H1 (cell line): ENCODE data around the gene MORF4L1. TPM values are rescaled to one million over a fixed set of nuclear protein-coding genes. Genes with fewer than 3 reads are reported as not detected.

Experiments used
- CTCF ChIA-PET: fragments of 300-600 bp; sonication (Branson Sonifier 250); formaldehyde crosslinking; loops from one replicate; lab custom pipeline; 2021; ENCODE audit not compliant: partially characterized antibody; lab: Charles Lee
- POLR2A ChIA-PET: fragments of 300-600 bp; sonication (Branson Sonifier 250); formaldehyde crosslinking; loops from one replicate; lab custom pipeline; 2021; ENCODE audit warnings: inconsistent platforms; ENCODE audit not compliant: partially characterized antibody; lab: Charles Lee
- DNase-seq, 2 experiments: peaks; one replicate each; pipeline versions ENCODE4 v3.0.0 to v3.0.0-alpha.2; 2010 to 2022; ENCODE audit warnings: low spot score in 2 of 2, low read depth in 1 of 2, mixed read lengths in 1 of 2
- FAIRE-seq: peaks from 2 replicates; lab custom pipeline; 2011; peaks lifted over from hg19 to GRCh38; lab: Jason Lieb, UNC
- H2AFZ ChIP-seq: 2 replicates; pipeline ENCODE4 v1.8.1; 2012; ENCODE audit warnings: low read length, inconsistent platforms
- H2AK5ac ChIP-seq: 2 replicates; pipeline ENCODE4 v1.6.1; 2013; ENCODE audit warnings: low read depth, low read length
- H2BK120ac ChIP-seq: replicated peaks from 2 replicates; pipeline ENCODE3; 2013; ENCODE audit warnings: low read depth, low read length, inconsistent platforms
- H2BK12ac ChIP-seq: 2 replicates; pipeline ENCODE4 v1.6.1; 2013; ENCODE audit warnings: low read depth, low read length
- H2BK15ac ChIP-seq: 2 replicates; pipeline ENCODE4 v1.6.1; 2013; ENCODE audit warnings: low read length
- H2BK20ac ChIP-seq: 2 replicates; pipeline ENCODE4 v1.6.1; 2013; ENCODE audit warnings: low read length
- H2BK5ac ChIP-seq: 2 replicates; pipeline ENCODE4 v1.6.1; 2013; ENCODE audit warnings: low read depth, low read length
- H3K14ac ChIP-seq: 2 replicates; pipeline ENCODE4 v1.6.1; 2013; ENCODE audit warnings: inconsistent platforms; ENCODE audit not compliant: insufficient read length
- H3K18ac ChIP-seq: 2 replicates; pipeline ENCODE4 v1.6.1; 2013; ENCODE audit warnings: low read length; ENCODE audit errors: extremely low read depth
- H3K23ac ChIP-seq: 2 replicates; pipeline ENCODE4 v1.6.1; 2013; ENCODE audit warnings: inconsistent platforms; ENCODE audit not compliant: insufficient read length
- H3K23me2 ChIP-seq: 2 replicates; pipeline ENCODE4 v1.6.1; 2013; ENCODE audit warnings: low read depth, low read length
- H3K27ac ChIP-seq: 2 replicates; pipeline ENCODE4 v1.6.1; 2011; ENCODE audit warnings: low read depth, low read length, inconsistent platforms
- H3K27me3 ChIP-seq, 4 experiments: replicated peaks in 1 of 4; 1 replicate in 1 of 4; 2 replicates in 3 of 4; pipeline versions ENCODE4 v1.6.1 to v1.8.1; 2011 to 2013; ENCODE audit warnings: low read length in 3 of 4, mild to moderate bottlenecking in 3 of 4, inconsistent platforms in 2 of 4, mixed read lengths in 2 of 4, moderate library complexity in 1 of 4; ENCODE audit not compliant: control insufficient read depth in 3 of 4, insufficient read depth in 3 of 4; ENCODE audit errors: extremely low read depth in 1 of 4
- H3K36me3 ChIP-seq, 4 experiments: 2 replicates each; pipeline versions ENCODE4 v1.6.1 to v1.8.1; 2011 to 2013; ENCODE audit warnings: mild to moderate bottlenecking in 4 of 4, low read length in 3 of 4, moderate library complexity in 2 of 4, control low read depth in 1 of 4, inconsistent platforms in 1 of 4; ENCODE audit not compliant: insufficient read depth in 4 of 4, control insufficient read depth in 2 of 4
- H3K4ac ChIP-seq: replicated peaks from 2 replicates; pipeline ENCODE3; 2013; ENCODE audit warnings: low read length, low read depth, mixed read lengths, inconsistent platforms; ENCODE audit not compliant: insufficient read length
- H3K4me1 ChIP-seq, 4 experiments: replicated peaks in 1 of 4; 1 replicate in 1 of 4; 2 replicates in 3 of 4; pipeline versions ENCODE4 v1.6.1 to v1.8.1; 2011 to 2013; ENCODE audit warnings: low read length in 3 of 4, inconsistent platforms in 2 of 4, mixed read lengths in 1 of 4; ENCODE audit not compliant: insufficient read depth in 4 of 4, control insufficient read depth in 3 of 4
- H3K4me2 ChIP-seq, 2 experiments: 2 replicates each; pipeline versions ENCODE4 v1.6.1 to v1.8.1; 2011 to 2013; ENCODE audit warnings: low read depth in 2 of 2, low read length in 2 of 2, control low read depth in 1 of 2, inconsistent platforms in 1 of 2, mild to moderate bottlenecking in 1 of 2; ENCODE audit not compliant: insufficient read depth in 1 of 2
- H3K4me3 ChIP-seq, 4 experiments: fragments of 200-600, 300-600 bp in 1 of 4; sonication (generic), shearing (Covaris generic), sonication (Bioruptor Twin) in 1 of 4; 2 replicates each; pipeline versions ENCODE4 v1.5.1 to v1.8.1; 2011 to 2016; ENCODE audit warnings: low read length in 4 of 4, low read depth in 3 of 4, control low read depth in 2 of 4, inconsistent platforms in 2 of 4, mild to moderate bottlenecking in 2 of 4, mixed read lengths in 1 of 4, moderate library complexity in 1 of 4; ENCODE audit not compliant: insufficient read depth in 2 of 4; ENCODE audit errors: extremely low read depth in 1 of 4
- H3K56ac ChIP-seq: replicated peaks from 2 replicates; pipeline ENCODE3; 2013; ENCODE audit warnings: low read depth, mild to moderate bottlenecking, mixed read lengths, low read length, inconsistent platforms; ENCODE audit not compliant: insufficient read length
- H3K79me1 ChIP-seq: 2 replicates; pipeline ENCODE4 v1.6.1; 2013; ENCODE audit warnings: low read depth, low read length, control low read depth
- H3K79me2 ChIP-seq, 2 experiments: 2 replicates each; pipeline versions ENCODE4 v1.6.1 to v1.8.1; 2012 to 2013; ENCODE audit warnings: low read length in 2 of 2, mild to moderate bottlenecking in 2 of 2, inconsistent platforms in 1 of 2; ENCODE audit not compliant: insufficient read depth in 2 of 2, control insufficient read depth in 1 of 2
- H3K9ac ChIP-seq, 4 experiments: replicated peaks in 1 of 4; 1 replicate in 1 of 4; 2 replicates in 3 of 4; pipeline versions ENCODE4 v1.6.1 to v1.8.1; 2011 to 2013; ENCODE audit warnings: low read depth in 3 of 4, low read length in 3 of 4, control low read depth in 2 of 4, mild to moderate bottlenecking in 2 of 4, moderate library complexity in 2 of 4, inconsistent platforms in 1 of 4; ENCODE audit errors: extremely low read depth in 1 of 4
- H3K9me3 ChIP-seq, 2 experiments: 2 replicates each; pipeline versions ENCODE4 v1.6.1 to v1.8.1; 2012 to 2013; ENCODE audit warnings: mild to moderate bottlenecking in 2 of 2, moderate library complexity in 2 of 2, control low read depth in 1 of 2, inconsistent platforms in 1 of 2, low read depth in 1 of 2, low read length in 1 of 2, mixed read lengths in 1 of 2; ENCODE audit not compliant: insufficient read depth in 2 of 2
- H4K20me1 ChIP-seq, 2 experiments: replicated peaks in 1 of 2; 2 replicates each; pipeline versions ENCODE3 to v1.8.1; 2011 to 2013; ENCODE audit warnings: inconsistent platforms in 2 of 2, low read length in 2 of 2, mild to moderate bottlenecking in 1 of 2; ENCODE audit not compliant: insufficient read depth in 2 of 2, control insufficient read depth in 1 of 2
- H4K5ac ChIP-seq: 2 replicates; pipeline ENCODE4 v1.6.1; 2013; ENCODE audit warnings: low read length, low read depth, mixed read lengths, inconsistent platforms; ENCODE audit not compliant: insufficient read length
- H4K8ac ChIP-seq: 2 replicates; pipeline ENCODE4 v1.8.0; 2013; ENCODE audit warnings: mild to moderate bottlenecking, moderate library complexity, low read length, inconsistent platforms; ENCODE audit not compliant: insufficient read depth; ENCODE audit errors: extremely low read depth
- H4K91ac ChIP-seq: replicated peaks from 2 replicates; pipeline ENCODE3; 2013; ENCODE audit warnings: low read length, mixed read lengths, inconsistent platforms; ENCODE audit not compliant: insufficient read length
- BCL11A ChIP-seq, 2 experiments: IDR thresholded peaks; one replicate each; pipeline ENCODE4 v1.6.1; 2011; ENCODE audit warnings: low read depth in 2 of 2, low read length in 2 of 2, mild to moderate bottlenecking in 2 of 2
- BRCA1 ChIP-seq: IDR thresholded peaks from 2 replicates; pipeline ENCODE4 v1.6.1; 2012; ENCODE audit warnings: low read depth, low read length, improper control_type of control experiment
- CBX5 ChIP-seq: fragments of 300-800, 300-1000 bp; sonication (generic); IDR thresholded peaks from 2 replicates; pipeline ENCODE4 v1.7.1; 2016; ENCODE audit warnings: antibody characterized with exemption, low read length, low read depth
- CHD2 ChIP-seq: IDR thresholded peaks from 2 replicates; pipeline ENCODE4 v1.6.1; 2012; ENCODE audit warnings: low read length, improper control_type of control experiment
- EGR1 ChIP-seq: IDR thresholded peaks from 2 replicates; pipeline ENCODE4 v1.6.1; 2011; ENCODE audit warnings: low read depth, low read length, borderline replicate concordance
- JUND ChIP-seq: IDR thresholded peaks from 2 replicates; pipeline ENCODE4 v1.6.1; 2011; ENCODE audit warnings: mild to moderate bottlenecking, improper control_type of control experiment, low read length
- POLR2A ChIP-seq, 2 experiments: IDR thresholded peaks; 1 replicate in 1 of 2; 2 replicates in 1 of 2; pipeline ENCODE4 v1.6.1; 2011; ENCODE audit warnings: low read depth in 2 of 2, low read length in 2 of 2, mild to moderate bottlenecking in 2 of 2; ENCODE audit errors: control extremely low read depth in 1 of 2
- POLR2AphosphoS5 ChIP-seq: IDR thresholded peaks from 2 replicates; pipeline ENCODE4 v1.6.1; 2011; ENCODE audit warnings: low read depth, low read length
- RBBP5 ChIP-seq: IDR thresholded peaks from 2 replicates; pipeline ENCODE4 v1.7.1; 2012; ENCODE audit warnings: low read depth, mild to moderate bottlenecking, inconsistent platforms, low read length, moderate library complexity, borderline replicate concordance
- RFX5 ChIP-seq: IDR thresholded peaks from 2 replicates; pipeline ENCODE4 v1.6.1; 2011; ENCODE audit warnings: low read depth, low read length, improper control_type of control experiment, borderline replicate concordance
- SP4 ChIP-seq: IDR thresholded peaks from 2 replicates; pipeline ENCODE4 v1.6.1; 2012; ENCODE audit warnings: low read length, inconsistent platforms
- TBP ChIP-seq: IDR thresholded peaks from 2 replicates; pipeline ENCODE4 v1.6.1; 2011; ENCODE audit warnings: low read depth, low read length, improper control_type of control experiment
- WGBS, 2 experiments: shearing (Covaris generic) in 1 of 2; methylation state at CpG; one replicate each; pipeline versions ENCODE4 v1.1.6 to v1.1.7; 2013 to 2015; ENCODE audit warnings: low lambda C conversion rate in 2 of 2, mixed read lengths in 2 of 2, inconsistent platforms in 1 of 2, low coverage in 1 of 2, missing lambda C conversion rate in 1 of 2; ENCODE audit not compliant: insufficient replicate concordance in 2 of 2, insufficient coverage in 1 of 2, insufficient read length in 1 of 2; ENCODE audit errors: extremely low coverage in 1 of 2, missing lambda C conversion rate in 1 of 2; 5-methylcytosine and 5-hydroxymethylcytosine counted together
- polyA plus RNA-seq, 7 experiments: library from polyadenylated mRNA; depleted of rRNA in 3 of 7; stranded (reverse) in 5 of 7; unstranded in 2 of 7; fragments of >200 nt in 5 of 7; fragments of 200-250 nt in 2 of 7; gene quantifications; 1 replicate in 5 of 7; 2 replicates in 1 of 7; 4 replicates in 1 of 7; pipeline versions ENCODE4 v1.2.1 to v1.2.3, GENCODE V29; 2011 to 2013; ENCODE audit warnings: missing spikeins in 2 of 7, mixed read lengths in 2 of 7
- total RNA-seq: library from RNA; stranded (reverse); fragmentation: NEBNext Ultra II Directional; extraction: Animal tissue kit (Norgen Biotek cat#: 25700); gene quantifications from 2 replicates; pipeline ENCODE4 v1.2.1, GENCODE V29; 2021

Gene MORF4L1
- total and polyA plus RNA-seq, 2 of the 8 experiments (the other 6 are each of a cell fraction or from before 2014, with no cell fraction given): 260 to 533 TPM

- no peak overlapping the region for H4K91ac ChIP-seq
- no peak overlapping the region for H3K56ac ChIP-seq
- H2BK5ac ChIP-seq: no peak overlapping the region
- ChIA-PET POLR2A (interaction anchor here (1.9 to 2.6 kb wide), 2 partner anchors 10 to 13 kb away, joined by 6 to 14 read pairs; no protein-coding TSS in a partner anchor), CTCF (interaction anchor here (4.6 kb wide), 1 partner anchor 10 kb away, joined by 22 read pairs; no protein-coding TSS in a partner anchor)
- no peak overlapping the region for H3K27ac ChIP-seq
- no peaks in the 10 kb centered on the region for H3K4me1 ChIP-seq
- no peak overlapping the region for H3K4ac ChIP-seq
- H2BK20ac ChIP-seq: no peak overlapping the region
- no peaks in the 10 kb centered on the region for H3K79me1 ChIP-seq
- peaks cover 3 to 4% of the 10 kb centered on the region in 2 experiments for H4K20me1 ChIP-seq
- H3K4me2 ChIP-seq: no peak overlapping the region
- no peaks in the 10 kb centered on the region for H3K27me3 ChIP-seq
- no peaks in the 10 kb centered on the region for H3K23me2 ChIP-seq
- H3K9me3 ChIP-seq: no peaks in the 10 kb centered on the region
- no peak overlapping the region for H3K4me3 ChIP-seq
- no peak overlapping the region for H2AFZ ChIP-seq
- no peak for TF ChIP-seq RBBP5
- no peak for TF ChIP-seq RFX5
- TF ChIP-seq BRCA1: no peak
- no peak for TF ChIP-seq BCL11A (IDR thresholded peaks at IDR 0.05; ENCODE audit: low read depth in 2 of 2, low read length in 2 of 2)
- peak in 1 of 2 experiments; percentile 53; a peak in 1 of 3 replicates for TF ChIP-seq POLR2A (IDR thresholded peaks at IDR 0.05; ENCODE audit: control extremely low read depth in 1 of 2, low read depth in 2 of 2, low read length in 2 of 2)
- no peak for TF ChIP-seq CBX5
- TF ChIP-seq CHD2: no peak
- TF ChIP-seq POLR2AphosphoS5: peak; percentile 38; the same call in 1 of the 2 replicates
- TF ChIP-seq JUND: no peak
- TF ChIP-seq TBP: no peak
- no peak for TF ChIP-seq SP4
- TF ChIP-seq EGR1: no peak
- H2BK12ac ChIP-seq: no peak overlapping the region
- no peak overlapping the region for H3K23ac ChIP-seq
- DNase-seq (no peak), FAIRE-seq (no peak)
- no peak overlapping the region for H3K14ac ChIP-seq
- H2BK15ac ChIP-seq: no peak overlapping the region
- H4K8ac ChIP-seq: no peak overlapping the region
- H3K18ac ChIP-seq: no peak overlapping the region
- WGBS, 2 experiments: 89% methylated on average over 4 of the region's 4 CpGs; no CpG with 5 or more reads in 1 of the 2 experiments
- H4K5ac ChIP-seq: no peak overlapping the region
- H3K79me2 ChIP-seq: peaks cover 0 to 40% of the 10 kb centered on the region in 2 experiments; a peak in 2 of 4 replicates
- H2AK5ac ChIP-seq: no peak overlapping the region
- peaks cover 13 to 99% (median 77%) of the 10 kb centered on the region in 4 experiments for H3K36me3 ChIP-seq
- H3K9ac ChIP-seq: no peak overlapping the region
- no peak overlapping the region for H2BK120ac ChIP-seq
Measured at GRCh38 chr15:78898540-78898939, 25.9 kb downstream of the MORF4L1 start.
